Adrenal gland (tissue), 5 donors: ENCODE measurements around the gene WDR38.

Experiments used
- CTCF ChIP-seq, 6 experiments: fragments of 450-650 bp in 4 of 6; fragments of 200-600 bp in 2 of 6; sonication (generic) in 1 of 6; IDR thresholded peaks; 1 replicate in 5 of 6; 2 replicates in 1 of 6; pipeline versions ENCODE4 v1.5.1 to v1.8.0; 2016 to 2021; ENCODE audit warnings: antibody characterized with exemption in 6 of 6, mild to moderate bottlenecking in 2 of 6, moderate library complexity in 1 of 6
- POLR2A ChIP-seq, 2 donors: fragments of 450-650 bp; IDR thresholded peaks; one replicate each; pipeline ENCODE4 v1.6.1; 2017; ENCODE audit warnings: antibody characterized with exemption in 2 of 2, mild to moderate bottlenecking in 2 of 2, moderate library complexity in 1 of 2
- donor health status: DM: no; HTN: no; CAD: no.

- no peak for TF ChIP-seq POLR2A (IDR thresholded peaks at IDR 0.05)
- peak in 4 of 6 experiments; percentile 19 to 35 (median 26) for TF ChIP-seq CTCF (IDR thresholded peaks at IDR 0.05)
These were observed 12.9 kb upstream of the WDR38 start for GRCh38 chr9:124840300-124840833.
